ENCODE measurements around the gene ADCY9.

The ADCY9 gene

DNA sequence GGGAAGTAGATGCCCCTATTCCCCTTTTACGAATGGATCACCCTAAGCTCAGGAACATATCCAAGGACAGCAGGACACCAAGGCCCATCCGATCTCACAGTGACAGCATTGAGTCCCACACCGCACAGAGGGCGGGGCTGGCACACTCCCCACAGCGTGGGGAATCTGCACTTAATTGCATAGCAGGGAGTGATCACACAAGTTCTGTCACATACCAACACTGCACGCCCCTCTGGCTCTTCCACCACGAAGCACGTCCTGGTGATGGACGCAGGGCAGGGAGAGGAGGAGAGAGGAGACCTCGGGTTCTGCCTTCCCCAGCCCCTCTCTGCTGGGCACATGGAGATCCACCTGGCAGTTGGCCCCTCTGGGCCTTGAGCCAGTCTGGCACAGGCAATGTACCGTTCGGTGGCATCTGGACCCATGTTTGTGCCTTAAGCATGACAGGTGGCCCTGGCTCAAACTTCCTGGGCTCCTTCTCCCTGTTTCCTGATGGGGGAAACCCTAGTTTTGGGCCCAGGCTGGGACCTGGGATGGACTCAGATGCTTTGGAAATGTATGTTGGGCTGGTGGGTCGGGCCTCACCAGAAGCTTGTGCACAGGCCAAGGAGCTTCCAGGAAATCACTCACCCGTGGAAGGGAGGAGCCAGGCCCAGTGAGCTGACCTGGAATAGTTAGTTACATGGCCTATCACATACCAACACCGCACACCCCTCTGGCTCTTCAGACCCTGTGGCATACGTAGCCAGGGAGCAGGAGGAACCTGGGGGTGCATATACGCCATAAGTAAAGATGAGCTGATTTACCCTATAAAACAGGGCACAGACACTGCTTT is 200.6 kb downstream of the ADCY9 start:
- no peak overlapping the region for H3K4me3 ChIP-seq (ENCODE audit: low read length)
- peaks cover 13% of the 10 kb centered on the region for H3K27me3 ChIP-seq (replicated peaks; ENCODE audit: control insufficient read depth, insufficient read depth, low read length)
- DNase-seq (ENCODE audit: low read depth): no peak
- H3K36me3 ChIP-seq (ENCODE audit: control insufficient read depth, insufficient read depth, low read length, severe bottlenecking): no peaks in the 10 kb centered on the region
- H3K4me1 ChIP-seq (ENCODE audit: control insufficient read depth, insufficient read depth, low read length): no peaks in the 10 kb centered on the region
- peaks cover 20% of the 10 kb centered on the region for H3K9me3 ChIP-seq (ENCODE audit: control insufficient read depth, low read length)
- no peak overlapping the region for H3K9ac ChIP-seq (ENCODE audit: low read length)

DNA sequence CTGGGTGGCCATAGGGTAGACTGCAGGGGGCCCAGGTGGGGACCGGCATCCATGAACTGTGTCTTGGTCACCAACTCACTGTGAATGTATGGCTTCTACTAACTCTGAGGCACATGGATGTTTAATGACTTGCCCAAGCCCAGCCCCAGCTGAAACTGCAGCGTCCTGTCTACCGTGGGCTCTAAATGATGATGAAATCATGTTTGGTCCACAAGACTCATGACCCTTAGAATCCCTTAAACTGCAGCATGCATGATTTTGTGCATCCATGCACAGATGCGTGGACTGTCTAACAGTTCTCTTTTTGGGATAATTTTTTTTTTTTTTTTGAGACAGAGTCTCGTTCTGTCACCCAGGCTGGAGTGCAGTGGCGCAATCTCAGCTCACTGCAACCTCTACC is 203.3 kb downstream of the ADCY9 start:
- Histone ChIP-seq H3K9me3 (ENCODE audit: control insufficient read depth, low read length) (peaks cover 7% of the 10 kb centered on the region), H3K4me1 (ENCODE audit: control insufficient read depth, insufficient read depth, low read length) (no peaks in the 10 kb centered on the region), H3K27me3 (replicated peaks; ENCODE audit: control insufficient read depth, insufficient read depth, low read length) (peaks cover 19% of the 10 kb centered on the region), H3K36me3 (ENCODE audit: control insufficient read depth, insufficient read depth, low read length, severe bottlenecking) (no peaks in the 10 kb centered on the region), H3K4me3 (ENCODE audit: low read length) (no peak overlapping the region), H3K9ac (ENCODE audit: low read length) (no peak overlapping the region)
- no peak for DNase-seq (ENCODE audit: low read depth)
